Activated T-cell treated with anti-CD3 and anti-CD28 coated beads for 48 hours (primary cell): Measurements from ENCODE around the gene CDCA5.

Experiments
- DNase-seq: peaks from one replicate; pipeline ENCODE4 v3.0.0-alpha.2; 2020; ENCODE audit warnings: low read depth

CDCA5 gene

DNA sequence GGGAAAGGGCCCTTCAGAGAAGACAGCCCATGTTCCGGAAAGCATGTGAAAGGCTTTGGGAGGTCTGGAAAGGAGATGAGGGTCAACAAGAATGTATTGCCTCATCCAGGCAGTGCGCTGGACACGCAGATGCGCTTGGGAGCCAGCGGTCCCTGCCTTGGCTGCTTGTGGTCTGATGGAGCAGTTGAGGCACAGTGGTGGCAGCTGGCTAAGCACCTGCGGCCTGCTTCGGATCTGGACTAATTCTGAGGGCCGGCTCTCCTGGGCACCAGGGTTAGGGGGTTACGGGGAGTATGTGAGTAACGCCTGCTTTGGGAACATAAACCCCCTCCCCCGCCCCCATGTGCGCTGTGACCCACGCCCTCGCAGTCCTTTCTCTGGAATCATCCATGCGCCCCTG lies 23.2 kb upstream of the CDCA5 start:
- DNase-seq: no peak

DNA sequence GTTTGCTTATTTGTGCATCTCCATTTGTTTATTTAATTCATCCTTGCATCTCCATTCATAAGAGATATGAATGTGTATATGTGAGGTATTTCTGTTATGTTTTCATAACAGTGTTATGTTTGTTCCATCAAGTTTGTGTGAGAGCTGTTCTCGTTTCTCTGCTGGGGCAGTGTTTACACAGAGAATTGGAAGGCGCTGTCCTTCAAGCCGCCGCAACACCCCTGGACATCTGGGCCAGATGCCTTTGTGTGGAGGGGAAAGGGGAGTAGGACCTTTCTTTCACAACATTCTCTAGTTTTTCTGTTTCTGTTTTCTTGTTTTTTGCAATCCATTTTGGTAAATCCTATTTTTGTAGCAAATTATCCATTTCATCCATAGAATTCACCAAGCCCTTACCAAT lies 20.8 kb upstream of the CDCA5 start:
- DNase-seq: no peak

DNA sequence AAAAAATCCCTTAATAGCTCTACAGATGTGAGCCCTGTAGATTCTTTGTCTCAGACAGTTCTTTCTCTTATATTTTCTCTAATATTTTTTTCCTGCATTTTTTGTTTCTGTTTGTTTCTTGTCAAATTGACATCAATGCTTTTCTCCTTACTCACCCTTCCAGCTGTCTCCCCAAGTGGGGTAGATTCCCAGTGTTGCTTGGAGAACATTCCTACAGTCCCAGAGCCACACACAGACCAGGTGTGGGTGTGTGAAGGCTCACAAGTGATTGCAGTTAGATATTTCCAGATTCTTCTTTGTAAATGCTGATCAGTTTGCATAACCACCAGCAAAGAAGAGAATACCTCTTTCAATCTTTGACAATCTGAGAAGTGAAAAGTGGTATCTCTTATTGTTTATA lies 19.6 kb upstream of the CDCA5 start:
- no peak for DNase-seq

DNA sequence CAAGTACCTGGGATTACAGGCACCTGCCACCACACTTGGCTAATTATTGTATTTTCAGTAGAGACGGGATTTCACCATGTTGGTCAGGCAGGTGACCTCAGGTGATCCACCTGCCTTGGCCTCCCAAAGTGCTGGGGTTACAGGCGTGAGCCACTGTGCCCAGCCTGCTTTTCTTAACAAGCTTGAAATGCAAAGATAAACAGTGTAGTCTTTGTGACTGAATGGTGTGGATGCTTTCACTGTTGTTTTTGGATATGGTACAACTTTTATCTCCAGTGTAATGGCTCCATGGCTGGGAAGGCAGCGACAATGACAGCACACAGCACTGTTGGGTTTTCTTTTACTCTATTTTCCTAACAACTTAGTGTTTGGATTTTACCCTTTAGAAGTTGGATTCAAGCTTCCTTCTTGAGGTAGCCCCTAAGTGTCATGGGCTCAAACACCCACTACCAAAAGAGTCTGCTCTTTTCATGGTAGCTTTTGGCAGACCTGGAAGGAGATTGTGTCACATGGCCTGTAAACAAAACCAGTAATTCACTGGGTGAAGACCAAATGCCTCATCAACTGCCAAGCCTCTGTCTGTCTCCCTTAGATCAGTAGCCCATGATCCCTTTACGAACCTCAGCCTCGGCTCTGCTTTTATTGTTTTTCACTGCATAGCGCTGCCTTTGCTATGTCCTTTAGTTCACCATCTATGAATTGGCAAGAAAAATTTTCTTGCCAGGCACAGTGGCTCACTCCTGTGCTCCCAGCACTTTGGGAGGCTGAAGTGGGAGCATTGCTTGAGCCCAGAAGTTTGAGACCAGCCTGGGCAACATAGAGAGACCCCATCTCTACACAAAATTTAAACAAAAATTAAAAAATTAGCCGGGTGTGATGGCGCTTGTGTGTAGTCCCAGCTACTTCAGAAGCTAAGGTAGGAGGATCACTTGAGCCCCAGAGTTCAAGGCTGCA lies 18.6 kb upstream of the CDCA5 start:
- no peak for DNase-seq

DNA sequence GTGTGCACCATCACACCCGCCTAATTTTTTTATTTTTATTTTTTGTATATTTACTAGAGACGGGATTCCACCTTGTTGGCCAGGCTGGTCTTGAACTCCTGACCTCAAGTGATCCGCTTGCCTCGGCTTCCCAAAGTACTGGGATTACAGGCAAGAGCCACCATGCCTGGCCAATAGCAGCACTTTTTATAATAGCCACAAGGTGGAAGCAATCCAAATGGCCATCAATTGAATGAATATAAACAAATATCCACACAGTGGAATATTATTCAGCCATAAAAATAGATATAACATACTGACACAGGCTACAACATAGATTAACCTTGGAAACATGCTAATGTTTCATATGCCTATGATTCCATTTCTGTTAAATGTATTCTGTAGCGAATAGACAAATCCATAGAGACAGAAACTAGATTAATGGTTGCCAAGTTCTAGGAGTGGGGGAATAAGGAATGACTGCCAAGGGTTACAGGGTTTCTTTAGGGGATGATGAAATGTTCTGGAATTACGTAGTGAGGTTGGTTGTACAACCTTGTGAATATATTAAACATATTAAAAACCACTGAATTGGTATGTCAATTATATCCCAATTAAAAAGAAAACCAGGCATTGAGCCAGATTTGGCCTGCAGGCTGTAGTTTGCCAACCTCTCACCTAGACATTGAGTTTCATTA lies 17.0 kb upstream of the CDCA5 start:
- DNase-seq: no peak

DNA sequence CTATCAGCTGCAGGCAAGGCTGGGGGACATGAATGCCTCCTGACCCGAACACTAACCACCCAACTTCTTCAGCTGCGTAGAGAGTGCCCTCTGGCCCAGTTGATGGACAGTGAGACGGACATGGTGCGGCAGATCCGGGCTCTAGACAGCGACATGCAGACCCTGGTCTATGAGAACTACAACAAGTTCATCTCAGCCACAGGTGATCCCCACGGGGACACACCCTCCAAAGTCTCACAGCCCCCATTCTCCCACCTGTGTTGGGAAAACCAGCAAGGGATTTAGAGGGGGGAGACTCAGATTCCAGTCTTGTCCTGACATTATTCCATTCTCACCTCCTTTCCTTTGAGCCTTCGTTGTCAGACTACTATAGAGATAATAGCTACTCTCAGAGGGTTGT lies 13.1 kb upstream of the CDCA5 start:
- DNase-seq: no peak

DNA sequence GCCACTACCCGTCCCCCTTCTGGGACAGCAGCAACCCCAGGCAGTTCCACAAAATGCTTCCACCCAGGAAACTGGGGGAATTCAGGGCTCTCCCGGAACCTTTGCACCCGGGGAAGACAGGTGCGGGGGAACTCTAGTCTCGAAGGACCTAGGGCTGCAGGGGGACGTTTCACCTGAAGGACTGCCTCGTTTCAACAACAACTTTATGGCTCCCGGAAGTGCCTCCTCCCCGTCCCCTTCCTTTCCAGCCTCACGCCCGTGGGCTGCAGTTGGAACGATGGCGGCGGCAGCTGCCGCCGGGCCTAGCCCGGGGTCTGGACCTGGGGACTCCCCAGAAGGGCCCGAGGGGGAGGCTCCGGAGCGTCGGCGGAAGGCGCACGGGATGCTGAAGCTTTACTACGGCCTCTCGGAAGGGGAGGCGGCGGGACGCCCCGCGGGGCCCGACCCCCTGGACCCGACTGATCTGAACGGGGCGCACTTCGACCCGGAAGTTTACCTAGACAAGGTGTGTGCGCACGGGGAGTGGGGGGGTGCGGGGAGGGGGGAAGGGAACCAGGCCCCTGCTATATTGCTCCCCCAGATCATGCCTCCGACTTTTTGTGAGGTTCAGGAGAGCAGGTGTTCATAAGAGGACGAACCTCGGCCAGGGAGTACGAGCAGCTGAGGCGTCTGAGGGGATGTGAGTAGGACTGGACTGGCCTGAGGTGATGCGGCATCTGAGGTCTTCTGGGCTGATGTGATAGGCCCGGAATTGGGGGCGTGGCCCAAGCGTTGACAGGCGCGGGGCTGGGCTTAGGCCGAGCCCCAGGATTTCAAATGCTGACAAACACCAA lies 12.3 kb upstream of the CDCA5 start, which contains the start of gene VPS51:
TSS of gene VPS51 (plus strand) at position 241 of the 833 bp plus-strand sequence. CDS start at position 278, 37 bp downstream.
- peak; percentile 78 for DNase-seq

DNA sequence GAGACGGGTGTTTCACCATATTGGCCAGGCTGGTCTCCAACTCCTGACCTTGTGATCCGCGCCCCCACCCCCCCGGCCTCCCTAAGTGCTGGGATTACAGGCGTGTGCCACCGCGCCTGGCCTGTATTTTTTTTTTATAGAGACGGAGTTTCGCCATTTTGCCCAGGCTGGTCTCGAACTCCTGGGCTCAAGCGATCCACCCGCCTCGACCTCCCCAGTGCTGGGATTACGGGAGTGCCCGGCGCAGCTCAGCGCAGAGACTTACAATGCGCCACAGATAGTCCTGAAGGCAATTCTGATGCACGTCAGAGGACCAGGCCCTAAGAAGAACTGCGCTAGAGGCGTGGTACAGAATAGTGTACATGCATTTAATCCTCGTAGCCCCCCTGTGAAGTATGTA lies 11.6 kb upstream of the CDCA5 start:
- no peak for DNase-seq

DNA sequence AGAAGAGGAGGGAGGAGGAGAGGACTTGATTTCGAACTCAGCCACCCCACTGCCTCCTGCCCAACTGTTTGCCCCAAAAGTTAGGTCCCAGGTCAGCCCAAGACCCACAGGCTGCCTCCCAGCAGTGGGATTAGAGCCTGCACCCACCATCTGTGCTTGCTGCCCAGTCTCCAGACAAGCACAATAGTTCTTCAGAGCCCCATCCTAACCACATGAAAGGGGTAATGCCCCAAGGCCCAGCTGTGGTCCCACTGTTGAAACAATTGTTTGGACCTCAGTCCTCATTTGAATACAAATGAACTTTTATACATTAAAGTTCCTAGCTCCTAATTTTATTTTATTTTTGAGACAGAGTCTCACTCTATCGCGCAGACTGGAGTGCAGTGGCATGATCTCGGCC lies 6.8 kb upstream of the CDCA5 start:
- DNase-seq: no peak

DNA sequence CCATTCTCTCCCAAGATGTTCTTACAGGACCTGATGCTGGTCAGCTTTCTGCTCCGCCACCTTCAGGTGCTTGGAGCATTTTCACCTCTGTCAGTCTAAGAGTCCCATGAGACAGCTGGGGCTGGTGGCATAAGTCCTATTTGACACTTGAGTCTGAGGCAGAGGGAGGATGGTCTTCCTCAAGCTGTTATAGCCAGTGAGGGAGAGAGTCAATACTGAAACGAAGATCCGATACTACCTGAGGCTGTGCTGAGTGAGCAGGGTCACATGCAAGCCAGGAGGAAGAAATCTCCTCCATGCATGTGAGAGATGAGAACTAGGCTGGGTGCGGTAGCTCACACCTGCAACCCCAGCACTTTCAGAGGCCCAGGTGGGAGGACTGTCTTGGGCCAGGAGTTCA lies 5.8 kb upstream of the CDCA5 start:
- DNase-seq: no peak

DNA sequence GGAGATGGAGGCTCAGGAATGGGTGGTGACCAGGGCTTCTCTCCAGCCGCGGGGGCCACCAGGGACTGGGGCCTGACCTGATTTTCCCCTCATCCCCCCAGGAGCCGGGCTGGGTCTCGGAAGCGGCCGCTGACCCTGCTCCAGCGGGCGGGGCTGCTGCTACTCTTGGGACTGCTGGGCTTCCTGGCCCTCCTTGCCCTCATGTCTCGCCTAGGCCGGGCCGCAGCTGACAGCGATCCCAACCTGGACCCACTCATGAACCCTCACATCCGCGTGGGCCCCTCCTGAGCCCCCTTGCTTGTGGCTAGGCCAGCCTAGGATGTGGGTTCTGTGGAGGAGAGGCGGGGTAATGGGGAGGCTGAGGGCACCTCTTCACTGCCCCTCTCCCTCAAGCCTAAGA lies 4.0 kb upstream of the CDCA5 start:
- DNase-seq: no peak

DNA sequence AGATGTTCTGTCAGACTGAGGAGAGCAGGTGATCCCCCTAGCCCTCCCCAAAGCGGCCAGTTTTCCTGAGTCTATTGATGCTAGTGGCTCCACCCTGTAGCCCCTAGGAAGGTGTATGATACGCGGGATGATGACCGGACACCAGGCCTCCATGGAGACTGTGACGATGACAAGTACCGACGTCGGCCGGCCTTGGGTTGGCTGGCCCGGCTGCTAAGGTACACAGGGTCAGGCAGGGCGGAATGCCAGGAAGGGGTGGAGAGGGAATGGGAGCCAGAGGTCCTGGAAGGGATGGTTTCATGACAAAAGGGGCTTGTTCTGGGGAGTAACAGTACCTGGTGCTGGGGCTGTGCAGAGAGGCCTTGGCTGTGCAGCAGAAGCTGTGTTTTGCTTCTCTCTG lies 3.4 kb upstream of the CDCA5 start:
- no peak for DNase-seq

DNA sequence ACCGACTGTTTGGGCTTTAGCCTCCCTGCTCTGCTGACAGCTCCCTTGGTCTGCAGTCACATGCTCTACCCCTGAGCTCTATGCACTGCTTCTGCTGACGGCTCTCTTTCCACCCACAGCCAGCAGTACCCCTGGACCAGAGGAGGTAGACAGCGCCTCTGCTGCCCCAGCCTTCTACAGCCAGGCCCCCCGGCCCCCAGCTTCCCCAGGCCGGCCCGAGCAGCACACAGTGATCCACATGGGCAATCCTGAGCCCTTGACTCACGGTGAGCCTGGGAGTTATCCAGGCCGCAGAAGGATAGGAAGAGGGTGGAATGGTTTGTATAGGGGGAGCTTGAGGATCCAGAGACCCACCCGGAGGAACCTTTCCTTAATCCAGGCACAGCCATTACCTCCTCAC lies 3.0 kb upstream of the CDCA5 start:
- DNase-seq: no peak

DNA sequence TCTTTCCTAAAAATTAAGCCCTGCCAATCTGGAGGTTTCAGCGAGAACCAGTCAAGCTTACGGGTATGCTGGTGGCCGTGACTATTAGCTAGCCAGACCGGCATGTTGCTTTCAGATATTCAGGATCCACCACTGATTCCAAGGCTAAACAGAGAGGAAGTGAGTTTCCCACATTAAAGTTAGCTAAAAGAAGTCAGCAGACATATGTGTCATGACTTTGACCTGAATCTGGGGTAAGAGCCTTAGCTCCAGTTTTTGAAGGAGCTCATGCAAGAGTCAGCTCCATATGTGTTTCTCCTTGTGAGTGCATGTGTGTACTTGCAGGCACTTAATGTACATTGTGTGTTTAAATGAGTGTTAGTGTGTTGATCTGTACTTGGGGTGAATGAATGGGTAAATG lies 1.6 kb upstream of the CDCA5 start:
- no peak for DNase-seq

DNA sequence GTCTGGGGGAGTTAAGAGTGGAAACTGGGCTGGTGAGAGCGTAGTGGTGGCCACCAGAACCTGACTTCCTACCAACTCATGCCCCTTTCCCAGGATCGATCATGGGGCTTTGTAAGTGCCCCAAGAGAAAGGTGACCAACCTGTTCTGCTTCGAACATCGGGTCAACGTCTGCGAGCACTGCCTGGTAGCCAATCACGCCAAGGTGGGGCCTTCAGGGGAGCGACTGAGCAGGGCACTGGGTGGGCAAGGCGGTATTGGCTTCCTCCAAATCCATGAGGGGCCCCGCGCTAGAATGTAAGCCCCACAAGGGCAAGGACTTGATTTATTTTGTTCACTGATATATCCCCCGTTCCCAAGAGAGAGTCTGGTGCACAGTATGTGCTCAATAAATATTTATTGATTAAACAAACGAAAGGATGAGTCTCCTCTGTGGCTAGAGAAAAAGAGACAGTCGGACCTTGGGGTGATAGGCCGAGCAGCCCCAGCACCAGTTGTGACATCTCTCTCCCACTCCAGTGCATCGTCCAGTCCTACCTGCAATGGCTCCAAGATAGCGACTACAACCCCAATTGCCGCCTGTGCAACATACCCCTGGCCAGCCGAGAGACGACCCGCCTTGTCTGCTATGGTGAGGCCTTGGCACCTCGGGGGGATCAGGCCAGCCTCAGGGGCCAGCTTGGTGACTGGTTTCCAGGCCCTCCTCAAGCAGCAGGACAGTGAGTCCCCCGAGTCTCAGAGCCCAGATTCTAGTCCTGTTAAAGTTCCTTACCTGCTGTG lies 947 bp upstream of the CDCA5 start:
- DNase-seq: no peak

DNA sequence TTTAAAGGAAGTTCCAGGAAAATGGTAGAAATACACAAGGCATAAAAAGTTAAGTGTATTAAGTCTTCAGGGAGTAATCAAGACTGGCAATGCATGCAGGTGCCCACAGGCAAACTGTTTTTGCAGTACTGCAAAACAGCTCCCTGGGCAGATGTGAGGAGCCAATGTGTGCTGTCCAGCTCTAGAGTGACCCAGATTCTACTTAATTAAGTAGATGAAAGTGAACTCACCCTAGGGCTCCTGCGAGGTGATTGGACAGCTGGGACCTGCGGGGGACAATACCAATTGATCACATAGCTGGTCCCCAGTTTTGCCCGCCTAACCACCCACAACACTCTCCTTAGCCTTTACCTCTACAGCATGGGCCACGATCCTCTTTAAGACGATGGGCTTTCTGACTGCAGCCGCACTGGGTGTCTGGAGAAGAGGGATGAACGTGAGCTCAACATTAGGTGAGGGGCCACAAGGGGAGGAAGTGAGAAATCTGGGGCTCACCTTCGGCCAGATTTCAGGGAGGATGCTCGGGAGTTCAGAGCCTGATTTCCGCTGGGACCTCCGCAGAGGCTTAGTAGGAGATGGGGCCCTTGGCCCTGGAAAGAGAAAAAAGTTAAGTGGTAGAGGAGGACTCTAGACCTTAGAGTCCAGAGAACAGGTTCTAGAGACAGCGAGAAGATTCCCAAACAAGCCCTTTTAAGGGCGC lies 556 bp downstream of the CDCA5 start:
- no peak for DNase-seq

DNA sequence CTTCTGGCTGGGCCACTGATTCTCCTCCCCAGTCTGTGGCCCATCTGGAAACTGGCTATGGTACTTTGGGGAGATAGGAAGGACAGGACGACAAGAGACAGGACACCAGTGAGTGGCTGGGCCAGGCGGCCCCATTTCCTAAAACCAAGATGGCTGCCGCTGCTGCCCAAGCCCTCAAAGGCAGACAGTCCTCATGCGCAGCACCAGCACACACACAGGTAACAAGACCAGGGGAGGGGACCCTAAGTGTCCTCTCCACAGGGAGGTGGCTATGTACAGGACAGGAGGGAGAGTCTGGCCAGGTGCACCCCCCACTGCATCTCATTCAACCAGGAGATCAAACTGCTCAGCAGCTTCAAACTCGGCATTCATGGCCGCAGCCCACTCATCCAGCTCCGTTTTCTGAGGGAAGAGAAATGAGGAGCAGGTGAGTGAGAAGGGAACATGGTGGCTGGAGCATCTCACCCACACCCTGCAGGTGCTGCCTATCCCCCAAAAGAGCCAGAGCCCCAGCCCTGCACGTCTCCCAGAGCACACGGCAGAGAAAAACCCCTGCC lies 5.0 kb downstream of the CDCA5 start:
- DNase-seq: no peak

DNA sequence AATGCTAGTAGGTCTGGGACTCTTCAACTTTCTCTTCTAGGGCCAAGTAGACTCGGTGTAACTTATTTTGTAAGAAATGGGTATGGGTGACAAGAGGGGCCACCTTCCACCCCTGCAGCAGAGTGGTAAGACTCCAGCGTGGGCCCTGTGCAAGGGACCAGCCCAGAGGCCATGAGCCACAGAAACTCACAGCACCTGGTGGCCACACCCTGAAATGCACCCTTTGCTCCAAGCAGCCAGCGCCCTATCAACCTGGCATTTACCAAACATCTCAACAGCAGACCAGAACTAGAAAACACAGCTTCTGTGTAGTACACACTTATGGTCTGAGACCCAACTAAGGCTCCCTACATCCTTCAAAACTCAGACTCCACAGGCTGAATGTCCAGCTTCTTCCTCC lies 5.7 kb downstream of the CDCA5 start:
- peak; percentile 58 for DNase-seq

DNA sequence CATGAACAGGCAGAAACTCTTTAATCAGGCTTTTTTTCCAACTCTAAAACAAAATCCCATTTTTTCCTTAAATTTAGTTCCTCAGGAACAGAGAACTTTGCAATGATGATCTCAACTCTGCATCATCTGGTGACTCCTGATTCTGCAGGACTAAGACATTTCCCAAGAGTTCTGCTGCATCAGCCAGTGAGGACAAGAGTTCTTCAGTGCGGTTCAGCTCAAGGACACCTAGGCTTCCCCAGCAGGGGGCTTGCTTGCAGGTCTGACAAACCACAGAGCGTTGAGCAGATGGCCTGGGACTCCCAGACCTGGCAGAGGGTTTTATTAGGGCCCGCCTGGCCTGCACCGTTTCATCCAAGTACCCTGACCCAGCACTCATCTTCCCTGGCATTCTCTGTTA lies 6.4 kb downstream of the CDCA5 start:
- no peak for DNase-seq

DNA sequence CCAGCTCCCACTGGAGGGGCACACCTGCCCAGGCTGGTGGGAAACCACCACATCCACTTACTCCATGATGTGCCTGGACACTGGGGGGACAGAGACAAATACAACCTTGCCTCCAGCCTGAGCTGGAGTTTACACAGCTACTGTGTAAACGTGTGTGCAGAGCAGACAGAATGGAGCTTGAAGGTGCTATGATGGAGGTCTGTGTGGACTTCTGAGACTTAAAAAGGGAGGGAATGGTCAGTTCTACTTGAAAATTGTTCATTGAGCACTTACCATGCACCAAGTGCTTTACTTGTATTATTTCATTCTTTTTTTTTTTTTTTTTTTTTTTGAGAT lies 11.2 kb downstream of the CDCA5 start:
- DNase-seq: no peak
